H1 (cell line): ENCODE data around the gene PPP2R2B. TPM values are rescaled to one million over a fixed set of nuclear protein-coding genes. Genes with fewer than 3 reads are reported as not detected.

Source experiments
- CTCF ChIA-PET: fragments of 300-600 bp; sonication (Branson Sonifier 250); formaldehyde crosslinking; loops from one replicate; lab custom pipeline; 2021; ENCODE audit not compliant: partially characterized antibody; lab: Charles Lee
- POLR2A ChIA-PET: fragments of 300-600 bp; sonication (Branson Sonifier 250); formaldehyde crosslinking; loops from one replicate; lab custom pipeline; 2021; ENCODE audit warnings: inconsistent platforms; ENCODE audit not compliant: partially characterized antibody; lab: Charles Lee
- DNase-seq, 2 experiments: peaks; one replicate each; pipeline versions ENCODE4 v3.0.0 to v3.0.0-alpha.2; 2010 to 2022; ENCODE audit warnings: low spot score in 2 of 2, low read depth in 1 of 2, mixed read lengths in 1 of 2
- FAIRE-seq: peaks from 2 replicates; lab custom pipeline; 2011; peaks lifted over from hg19 to GRCh38; lab: Jason Lieb, UNC
- H2AFZ ChIP-seq: 2 replicates; pipeline ENCODE4 v1.8.1; 2012; ENCODE audit warnings: low read length, inconsistent platforms
- H2AK5ac ChIP-seq: 2 replicates; pipeline ENCODE4 v1.6.1; 2013; ENCODE audit warnings: low read depth, low read length
- H2BK120ac ChIP-seq: replicated peaks from 2 replicates; pipeline ENCODE3; 2013; ENCODE audit warnings: low read depth, low read length, inconsistent platforms
- H2BK12ac ChIP-seq: 2 replicates; pipeline ENCODE4 v1.6.1; 2013; ENCODE audit warnings: low read depth, low read length
- H2BK15ac ChIP-seq: 2 replicates; pipeline ENCODE4 v1.6.1; 2013; ENCODE audit warnings: low read length
- H2BK20ac ChIP-seq: 2 replicates; pipeline ENCODE4 v1.6.1; 2013; ENCODE audit warnings: low read length
- H2BK5ac ChIP-seq: 2 replicates; pipeline ENCODE4 v1.6.1; 2013; ENCODE audit warnings: low read depth, low read length
- H3K14ac ChIP-seq: 2 replicates; pipeline ENCODE4 v1.6.1; 2013; ENCODE audit warnings: inconsistent platforms; ENCODE audit not compliant: insufficient read length
- H3K18ac ChIP-seq: 2 replicates; pipeline ENCODE4 v1.6.1; 2013; ENCODE audit warnings: low read length; ENCODE audit errors: extremely low read depth
- H3K23ac ChIP-seq: 2 replicates; pipeline ENCODE4 v1.6.1; 2013; ENCODE audit warnings: inconsistent platforms; ENCODE audit not compliant: insufficient read length
- H3K23me2 ChIP-seq: 2 replicates; pipeline ENCODE4 v1.6.1; 2013; ENCODE audit warnings: low read depth, low read length
- H3K27ac ChIP-seq: 2 replicates; pipeline ENCODE4 v1.6.1; 2011; ENCODE audit warnings: low read depth, low read length, inconsistent platforms
- H3K27me3 ChIP-seq, 4 experiments: replicated peaks in 1 of 4; 1 replicate in 1 of 4; 2 replicates in 3 of 4; pipeline versions ENCODE4 v1.6.1 to v1.8.1; 2011 to 2013; ENCODE audit warnings: low read length in 3 of 4, mild to moderate bottlenecking in 3 of 4, inconsistent platforms in 2 of 4, mixed read lengths in 2 of 4, moderate library complexity in 1 of 4; ENCODE audit not compliant: control insufficient read depth in 3 of 4, insufficient read depth in 3 of 4; ENCODE audit errors: extremely low read depth in 1 of 4
- H3K36me3 ChIP-seq, 4 experiments: 2 replicates each; pipeline versions ENCODE4 v1.6.1 to v1.8.1; 2011 to 2013; ENCODE audit warnings: mild to moderate bottlenecking in 4 of 4, low read length in 3 of 4, moderate library complexity in 2 of 4, control low read depth in 1 of 4, inconsistent platforms in 1 of 4; ENCODE audit not compliant: insufficient read depth in 4 of 4, control insufficient read depth in 2 of 4
- H3K4ac ChIP-seq: replicated peaks from 2 replicates; pipeline ENCODE3; 2013; ENCODE audit warnings: low read length, low read depth, mixed read lengths, inconsistent platforms; ENCODE audit not compliant: insufficient read length
- H3K4me1 ChIP-seq, 4 experiments: replicated peaks in 1 of 4; 1 replicate in 1 of 4; 2 replicates in 3 of 4; pipeline versions ENCODE4 v1.6.1 to v1.8.1; 2011 to 2013; ENCODE audit warnings: low read length in 3 of 4, inconsistent platforms in 2 of 4, mixed read lengths in 1 of 4; ENCODE audit not compliant: insufficient read depth in 4 of 4, control insufficient read depth in 3 of 4
- H3K4me2 ChIP-seq, 2 experiments: 2 replicates each; pipeline versions ENCODE4 v1.6.1 to v1.8.1; 2011 to 2013; ENCODE audit warnings: low read depth in 2 of 2, low read length in 2 of 2, control low read depth in 1 of 2, inconsistent platforms in 1 of 2, mild to moderate bottlenecking in 1 of 2; ENCODE audit not compliant: insufficient read depth in 1 of 2
- H3K4me3 ChIP-seq, 4 experiments: fragments of 200-600, 300-600 bp in 1 of 4; sonication (generic), shearing (Covaris generic), sonication (Bioruptor Twin) in 1 of 4; 2 replicates each; pipeline versions ENCODE4 v1.5.1 to v1.8.1; 2011 to 2016; ENCODE audit warnings: low read length in 4 of 4, low read depth in 3 of 4, control low read depth in 2 of 4, inconsistent platforms in 2 of 4, mild to moderate bottlenecking in 2 of 4, mixed read lengths in 1 of 4, moderate library complexity in 1 of 4; ENCODE audit not compliant: insufficient read depth in 2 of 4; ENCODE audit errors: extremely low read depth in 1 of 4
- H3K56ac ChIP-seq: replicated peaks from 2 replicates; pipeline ENCODE3; 2013; ENCODE audit warnings: low read depth, mild to moderate bottlenecking, mixed read lengths, low read length, inconsistent platforms; ENCODE audit not compliant: insufficient read length
- H3K79me1 ChIP-seq: 2 replicates; pipeline ENCODE4 v1.6.1; 2013; ENCODE audit warnings: low read depth, low read length, control low read depth
- H3K79me2 ChIP-seq, 2 experiments: 2 replicates each; pipeline versions ENCODE4 v1.6.1 to v1.8.1; 2012 to 2013; ENCODE audit warnings: low read length in 2 of 2, mild to moderate bottlenecking in 2 of 2, inconsistent platforms in 1 of 2; ENCODE audit not compliant: insufficient read depth in 2 of 2, control insufficient read depth in 1 of 2
- H3K9ac ChIP-seq, 4 experiments: replicated peaks in 1 of 4; 1 replicate in 1 of 4; 2 replicates in 3 of 4; pipeline versions ENCODE4 v1.6.1 to v1.8.1; 2011 to 2013; ENCODE audit warnings: low read depth in 3 of 4, low read length in 3 of 4, control low read depth in 2 of 4, mild to moderate bottlenecking in 2 of 4, moderate library complexity in 2 of 4, inconsistent platforms in 1 of 4; ENCODE audit errors: extremely low read depth in 1 of 4
- H3K9me3 ChIP-seq, 2 experiments: 2 replicates each; pipeline versions ENCODE4 v1.6.1 to v1.8.1; 2012 to 2013; ENCODE audit warnings: mild to moderate bottlenecking in 2 of 2, moderate library complexity in 2 of 2, control low read depth in 1 of 2, inconsistent platforms in 1 of 2, low read depth in 1 of 2, low read length in 1 of 2, mixed read lengths in 1 of 2; ENCODE audit not compliant: insufficient read depth in 2 of 2
- H4K20me1 ChIP-seq, 2 experiments: replicated peaks in 1 of 2; 2 replicates each; pipeline versions ENCODE3 to v1.8.1; 2011 to 2013; ENCODE audit warnings: inconsistent platforms in 2 of 2, low read length in 2 of 2, mild to moderate bottlenecking in 1 of 2; ENCODE audit not compliant: insufficient read depth in 2 of 2, control insufficient read depth in 1 of 2
- H4K5ac ChIP-seq: 2 replicates; pipeline ENCODE4 v1.6.1; 2013; ENCODE audit warnings: low read length, low read depth, mixed read lengths, inconsistent platforms; ENCODE audit not compliant: insufficient read length
- H4K8ac ChIP-seq: 2 replicates; pipeline ENCODE4 v1.8.0; 2013; ENCODE audit warnings: mild to moderate bottlenecking, moderate library complexity, low read length, inconsistent platforms; ENCODE audit not compliant: insufficient read depth; ENCODE audit errors: extremely low read depth
- H4K91ac ChIP-seq: replicated peaks from 2 replicates; pipeline ENCODE3; 2013; ENCODE audit warnings: low read length, mixed read lengths, inconsistent platforms; ENCODE audit not compliant: insufficient read length
- ASH2L ChIP-seq: fragments of 200-600, 300-600 bp; sonication (generic); IDR thresholded peaks from one replicate; pipeline ENCODE4 v1.7.1; 2017; ENCODE audit warnings: low read length
- CHD1 ChIP-seq: IDR thresholded peaks from 2 replicates; pipeline ENCODE4 v1.6.1; 2012; ENCODE audit warnings: low read depth, low read length, improper control_type of control experiment
- CREB1 ChIP-seq: IDR thresholded peaks from 2 replicates; pipeline ENCODE4 v1.6.1; 2012; ENCODE audit warnings: inconsistent platforms
- FOSL1 ChIP-seq: IDR thresholded peaks from 2 replicates; pipeline ENCODE4 v1.6.1; 2011; ENCODE audit warnings: mild to moderate bottlenecking, low read depth, low read length, moderate library complexity; ENCODE audit not compliant: insufficient read depth
- JUND ChIP-seq: IDR thresholded peaks from 2 replicates; pipeline ENCODE4 v1.6.1; 2011; ENCODE audit warnings: mild to moderate bottlenecking, improper control_type of control experiment, low read length
- NRF1 ChIP-seq: IDR thresholded peaks from 2 replicates; pipeline ENCODE4 v1.6.1; 2011; ENCODE audit warnings: mild to moderate bottlenecking, low read depth, low read length, improper control_type of control experiment
- RAD21 ChIP-seq, 2 experiments: IDR thresholded peaks in 1 of 2; conservative IDR thresholded peaks in 1 of 2; 2 replicates each; pipeline ENCODE4 v1.6.1; 2011; ENCODE audit warnings: low read depth in 2 of 2, low read length in 2 of 2, improper control_type of control experiment in 1 of 2, inconsistent platforms in 1 of 2, mild to moderate bottlenecking in 1 of 2, moderate library complexity in 1 of 2
- SIX5 ChIP-seq: IDR thresholded peaks from 2 replicates; pipeline ENCODE4 v1.6.1; 2011; ENCODE audit warnings: mild to moderate bottlenecking, low read depth, low read length
- SP1 ChIP-seq: IDR thresholded peaks from 2 replicates; pipeline ENCODE4 v1.6.1; 2011; ENCODE audit warnings: low read depth, low read length
- YY1 ChIP-seq: IDR thresholded peaks from 2 replicates; pipeline ENCODE4 v1.6.1; 2011; ENCODE audit warnings: low read depth, mild to moderate bottlenecking, low read length
- WGBS, 2 experiments: shearing (Covaris generic) in 1 of 2; methylation state at CpG; one replicate each; pipeline versions ENCODE4 v1.1.6 to v1.1.7; 2013 to 2015; ENCODE audit warnings: low lambda C conversion rate in 2 of 2, mixed read lengths in 2 of 2, inconsistent platforms in 1 of 2, low coverage in 1 of 2, missing lambda C conversion rate in 1 of 2; ENCODE audit not compliant: insufficient replicate concordance in 2 of 2, insufficient coverage in 1 of 2, insufficient read length in 1 of 2; ENCODE audit errors: extremely low coverage in 1 of 2, missing lambda C conversion rate in 1 of 2; 5-methylcytosine and 5-hydroxymethylcytosine counted together
- polyA plus RNA-seq, 7 experiments: library from polyadenylated mRNA; depleted of rRNA in 3 of 7; stranded (reverse) in 5 of 7; unstranded in 2 of 7; fragments of >200 nt in 5 of 7; fragments of 200-250 nt in 2 of 7; gene quantifications; 1 replicate in 5 of 7; 2 replicates in 1 of 7; 4 replicates in 1 of 7; pipeline versions ENCODE4 v1.2.1 to v1.2.3, GENCODE V29; 2011 to 2013; ENCODE audit warnings: missing spikeins in 2 of 7, mixed read lengths in 2 of 7
- total RNA-seq: library from RNA; stranded (reverse); fragmentation: NEBNext Ultra II Directional; extraction: Animal tissue kit (Norgen Biotek cat#: 25700); gene quantifications from 2 replicates; pipeline ENCODE4 v1.2.1, GENCODE V29; 2021

PPP2R2B gene
- total and polyA plus RNA-seq, 2 of the 8 experiments (the other 6 are each of a cell fraction or from before 2014, with no cell fraction given) = 21.1 to 37.1 TPM

DNA sequence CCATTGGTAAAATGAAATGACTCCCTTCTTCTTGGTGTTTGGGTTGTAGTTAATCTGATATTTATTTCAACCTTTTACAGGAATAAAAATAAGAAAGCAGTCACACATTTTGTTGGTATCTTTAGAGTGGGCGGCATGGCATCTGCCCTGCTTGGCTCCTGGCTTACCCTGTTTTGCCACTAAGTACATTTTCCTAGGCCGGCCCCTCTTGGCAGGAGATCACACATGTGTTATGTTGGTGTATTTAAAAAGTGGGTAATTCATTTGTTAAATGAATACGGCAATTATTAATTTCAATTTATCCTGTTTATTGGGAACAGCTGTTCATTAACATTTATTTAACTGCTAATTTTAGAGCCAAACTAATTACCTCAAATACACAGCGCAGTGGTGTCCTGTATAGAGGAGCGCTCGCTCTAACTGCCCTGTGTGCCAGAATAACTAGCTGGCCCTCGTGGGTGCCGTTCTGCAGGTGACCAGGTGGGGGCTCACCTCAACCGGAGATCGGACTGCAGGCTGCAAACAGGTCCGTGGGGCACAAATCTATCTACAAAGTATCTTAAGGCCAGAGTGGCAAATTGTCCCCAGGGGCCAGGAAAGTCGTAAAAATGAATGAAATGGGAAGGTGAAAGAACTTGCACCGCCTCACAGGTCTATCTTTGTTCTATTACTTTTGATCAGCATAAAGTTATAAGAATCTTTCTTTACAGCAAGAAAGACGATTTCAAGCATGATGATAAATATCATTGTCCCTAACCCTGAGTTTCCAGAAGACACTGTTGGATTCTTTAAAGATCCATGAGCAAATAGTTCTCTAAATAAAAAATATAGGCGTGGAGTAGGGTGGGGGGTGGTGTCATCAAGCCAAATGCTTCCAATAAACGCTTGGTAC is 336.4 kb downstream of the PPP2R2B start:
- peak; percentile 32 for FAIRE-seq
- TF ChIP-seq FOSL1 = no peak
- no peak for TF ChIP-seq SIX5
- TF ChIP-seq ASH2L = no peak
- TF ChIP-seq CHD1 = no peak
- no peak for TF ChIP-seq SP1
- TF ChIP-seq RAD21 (IDR thresholded peaks at IDR 0.05 in 1 of 2, conservative IDR thresholded peaks at IDR 0.05 in 1 of 2; ENCODE audit: low read depth in 2 of 2, low read length in 2 of 2) = peak; percentile 99
- TF ChIP-seq CREB1 = 0 out of 2 replicates have a peak, but pooled peaks have one; percentile 20
- TF ChIP-seq JUND = 0 out of 2 replicates have a peak, but pooled peaks have one; percentile 26
- 0 out of 2 replicates have a peak, but pooled peaks have one; percentile 8 for TF ChIP-seq YY1
- no peak for TF ChIP-seq NRF1

More for the DNA sequence above, 336.4 kb downstream of the PPP2R2B start:
- no peaks in the 10 kb centered on the region for H3K79me2 ChIP-seq
- H3K4ac ChIP-seq = no peak overlapping the region
- no peak overlapping the region for H3K4me3 ChIP-seq
- no peaks in the 10 kb centered on the region for H3K36me3 ChIP-seq
- no peak overlapping the region for H3K18ac ChIP-seq
- H2BK12ac ChIP-seq = no peak overlapping the region
- peak; percentile 61 to 93 for DNase-seq
- H2BK20ac ChIP-seq = no peak overlapping the region
- H2AK5ac ChIP-seq = no peak overlapping the region
- no peaks in the 10 kb centered on the region for H4K20me1 ChIP-seq
- POLR2A ChIA-PET = interaction anchor here (1.4 kb wide), 1 partner anchor 424 kb away, joined by 4 read pairs; no protein-coding TSS in a partner anchor
- no peak overlapping the region for H2AFZ ChIP-seq
- CTCF ChIA-PET = interaction anchor here (0.6 to 6.1 kb wide), 51 partner anchors 9 to 1658 kb away, joined by 3 to 123 read pairs (median 4); partner anchors contain the start of gene GPR151
- H3K14ac ChIP-seq = no peak overlapping the region
- 38% methylated on average over 16 of the region's 16 CpGs; no CpG with 5 or more reads in 1 of the 2 experiments for WGBS, 2 experiments
- no peak overlapping the region for H4K91ac ChIP-seq
- H2BK120ac ChIP-seq = no peak overlapping the region
- no peaks in the 10 kb centered on the region for H3K79me1 ChIP-seq
- no peak overlapping the region for H3K9ac ChIP-seq
- no peak overlapping the region for H4K5ac ChIP-seq
- H3K4me1 ChIP-seq = peaks cover 0 to 3% (median 0%) of the 10 kb centered on the region in 4 experiments; a peak in 1 of 7 replicates
- H4K8ac ChIP-seq = no peak overlapping the region
- no peaks in the 10 kb centered on the region for H3K27me3 ChIP-seq
- no peak overlapping the region for H3K23ac ChIP-seq
- H3K27ac ChIP-seq = no peak overlapping the region
- no peaks in the 10 kb centered on the region for H3K9me3 ChIP-seq
- H3K23me2 ChIP-seq = no peaks in the 10 kb centered on the region
- no peak overlapping the region for H3K4me2 ChIP-seq
- H2BK5ac ChIP-seq = no peak overlapping the region
- H3K56ac ChIP-seq = no peak overlapping the region
- H2BK15ac ChIP-seq = no peak overlapping the region
